Esophagus squamous epithelium (tissue), 5 donors: Measurements from ENCODE around the gene CDK18. TPM values are rescaled to one million over a fixed set of nuclear protein-coding genes. Genes with fewer than 3 reads are reported as not detected.

Experiments
- DNase-seq: peaks from one replicate; lab custom pipeline; 2025; lab: John Stamatoyannopoulos, UW
- H3K27ac ChIP-seq, 4 donors: fragments of 200-600 bp; sonication (generic); one replicate each; pipeline ENCODE4 v1.5.1; 2016 to 2019; ENCODE audit warnings: mild to moderate bottlenecking in 1 of 4
- H3K27me3 ChIP-seq, 4 donors: fragments of 200-600 bp; sonication (generic); 1 replicate in 3 of 4; 2 replicates in 1 of 4; pipeline versions ENCODE4 v1.5.1 to v1.6.0; 2017 to 2021; ENCODE audit warnings: antibody characterized with exemption in 1 of 4
- H3K36me3 ChIP-seq, 3 donors: fragments of 200-600 bp; sonication (generic); one replicate each; pipeline ENCODE4 v1.5.1; 2016 to 2019
- H3K4me1 ChIP-seq, 3 donors: fragments of 200-600 bp; sonication (generic); one replicate each; pipeline ENCODE4 v1.5.1; 2017 to 2019
- H3K4me3 ChIP-seq, 4 donors: fragments of 200-600 bp; sonication (generic); 1 replicate in 3 of 4; 2 replicates in 1 of 4; pipeline ENCODE4 v1.5.1; 2016 to 2019; ENCODE audit warnings: mild to moderate bottlenecking in 2 of 4, moderate library complexity in 1 of 4
- H3K9me3 ChIP-seq, 3 donors: fragments of 200-600 bp; sonication (generic); one replicate each; pipeline ENCODE4 v1.5.1; 2016 to 2019
- POLR2A ChIP-seq, 4 donors: fragments of 450-650 bp; IDR thresholded peaks; one replicate each; pipeline ENCODE4 v1.6.1; 2017; ENCODE audit warnings: antibody characterized with exemption in 4 of 4, mild to moderate bottlenecking in 4 of 4, moderate library complexity in 3 of 4
- WGBS, 2 donors: methylation state at CpG; one replicate each; pipeline ENCODE4 v1.1.5; 2018; 5-methylcytosine and 5-hydroxymethylcytosine counted together
- intact Hi-C: fragments of 100-400 bp; cut with DNase I; formaldehyde crosslinking; loops from one replicate; pipeline ENCODE4 v1.15.0; 2022
- total RNA-seq, 4 donors: library from RNA; depleted of rRNA; stranded (reverse); fragments of >200 nt; gene quantifications; one replicate each; pipeline ENCODE4 v1.1.0, GENCODE V29; 2016
- TF ChIP-seq, protein P1 (sequence below), 6 experiments: fragments of 450-650 bp in 4 of 6; fragments of 200-600 bp in 2 of 6; sonication (generic) in 2 of 6; IDR thresholded peaks; one replicate each; pipeline ENCODE4 v1.5.1; 2016 to 2019; ENCODE audit warnings: antibody characterized with exemption in 6 of 6, mild to moderate bottlenecking in 4 of 6, moderate library complexity in 4 of 6
- donor health status: DM: yes; HTN: yes; CAD: no.

The CDK18 gene
- total RNA-seq, 4 donors from 2014 or later: 2.5 to 10.7 (median 6.3) TPM

DNA sequence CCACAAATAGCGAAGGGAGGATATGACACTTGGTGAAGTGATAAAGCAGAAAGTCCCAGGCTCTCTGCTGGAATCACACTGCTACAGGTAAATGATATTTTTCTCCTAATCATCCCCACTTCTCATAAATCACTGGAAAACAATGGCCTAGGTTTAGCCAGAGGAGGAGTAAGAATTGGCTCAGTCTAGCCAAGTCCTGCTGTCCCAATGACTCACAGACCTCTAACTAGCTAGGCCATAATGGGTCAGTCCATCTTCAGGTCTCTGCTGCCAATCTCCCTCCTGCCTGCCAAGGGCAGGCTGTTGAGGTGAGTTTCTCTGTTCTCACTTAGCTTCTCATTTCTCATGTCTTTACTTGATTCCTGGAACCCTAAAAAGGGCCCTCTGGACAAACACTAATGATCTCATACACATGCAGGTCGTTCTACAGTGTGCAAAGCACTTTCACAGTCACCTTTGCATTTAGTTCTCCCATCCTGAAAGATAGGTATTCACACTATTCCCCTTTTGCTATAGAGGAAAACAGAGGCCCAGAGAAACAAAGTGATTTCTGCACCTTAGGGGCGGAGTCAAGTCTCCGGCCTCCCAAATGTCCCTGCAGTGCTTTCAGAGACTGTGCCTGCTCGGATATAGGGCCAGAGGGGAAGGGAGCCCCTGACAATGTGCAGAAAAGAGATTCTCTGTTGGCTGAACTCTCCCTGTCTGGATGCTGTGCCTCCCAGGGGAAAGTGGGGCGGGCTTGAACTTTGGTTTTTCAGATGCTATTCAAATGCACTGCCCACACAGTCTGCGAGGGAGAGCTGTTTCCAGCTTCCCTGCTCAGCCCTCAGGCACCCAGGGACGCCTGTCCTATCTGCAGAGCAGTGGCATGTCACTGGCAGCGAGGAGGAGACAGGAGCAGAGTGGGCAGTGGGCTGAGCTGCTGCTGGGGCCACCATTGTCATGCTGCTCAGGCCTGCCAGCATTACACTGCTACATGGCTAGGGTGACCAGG is 3.9 kb upstream of the CDK18 start:
- DNase-seq: no peak
- WGBS, 2 donors: 57 to 74% methylated on average over 6 of the region's 9 CpGs
- Histone ChIP-seq H3K4me1 (peaks cover 13 to 36% (median 14%) of the 10 kb centered on the region in 3 donors), H3K4me3 (no peak overlapping the region), H3K9me3 (no peaks in the 10 kb centered on the region), H3K36me3 (no peaks in the 10 kb centered on the region), H3K27me3 (peaks cover 0 to under 1% (median 0%) of the 10 kb centered on the region in 4 donors), H3K27ac (no peak overlapping the region)
- intact Hi-C loops: no loop called here
- no peak for TF ChIP-seq POLR2A (IDR thresholded peaks at IDR 0.05)

GRCh38 chr1:205502111-205502810 is 2.2 kb upstream of the CDK18 start:
- intact Hi-C loops: no loop called here
- Histone ChIP-seq H3K4me3 (no peak overlapping the region), H3K9me3 (no peaks in the 10 kb centered on the region), H3K27me3 (no peaks in the 10 kb centered on the region), H3K4me1 (peaks cover 19 to 46% (median 21%) of the 10 kb centered on the region in 3 donors), H3K27ac (no peak overlapping the region), H3K36me3 (no peaks in the 10 kb centered on the region)
- DNase-seq: no peak
- TF ChIP-seq POLR2A (IDR thresholded peaks at IDR 0.05): no peak
- TF ChIP-seq, protein P1, sequence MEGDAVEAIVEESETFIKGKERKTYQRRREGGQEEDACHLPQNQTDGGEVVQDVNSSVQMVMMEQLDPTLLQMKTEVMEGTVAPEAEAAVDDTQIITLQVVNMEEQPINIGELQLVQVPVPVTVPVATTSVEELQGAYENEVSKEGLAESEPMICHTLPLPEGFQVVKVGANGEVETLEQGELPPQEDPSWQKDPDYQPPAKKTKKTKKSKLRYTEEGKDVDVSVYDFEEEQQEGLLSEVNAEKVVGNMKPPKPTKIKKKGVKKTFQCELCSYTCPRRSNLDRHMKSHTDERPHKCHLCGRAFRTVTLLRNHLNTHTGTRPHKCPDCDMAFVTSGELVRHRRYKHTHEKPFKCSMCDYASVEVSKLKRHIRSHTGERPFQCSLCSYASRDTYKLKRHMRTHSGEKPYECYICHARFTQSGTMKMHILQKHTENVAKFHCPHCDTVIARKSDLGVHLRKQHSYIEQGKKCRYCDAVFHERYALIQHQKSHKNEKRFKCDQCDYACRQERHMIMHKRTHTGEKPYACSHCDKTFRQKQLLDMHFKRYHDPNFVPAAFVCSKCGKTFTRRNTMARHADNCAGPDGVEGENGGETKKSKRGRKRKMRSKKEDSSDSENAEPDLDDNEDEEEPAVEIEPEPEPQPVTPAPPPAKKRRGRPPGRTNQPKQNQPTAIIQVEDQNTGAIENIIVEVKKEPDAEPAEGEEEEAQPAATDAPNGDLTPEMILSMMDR (IDR thresholded peaks at IDR 0.05): no peak
- 73 to 77% methylated on average over 2 to 3 of the region's 3 CpGs for WGBS, 2 donors

- TF ChIP-seq, protein P1 (IDR thresholded peaks at IDR 0.05): no peak
- no peak for TF ChIP-seq POLR2A (IDR thresholded peaks at IDR 0.05)
- DNase-seq: no peak
- H3K4me1 ChIP-seq: peaks cover 19 to 46% (median 21%) of the 10 kb centered on the region in 3 donors
- H3K36me3 ChIP-seq: no peaks in the 10 kb centered on the region
- 78 to 81% methylated on average over 3 of the region's 3 CpGs for WGBS, 2 donors
- intact Hi-C loops: no loop called here
- no peak overlapping the region for H3K27ac ChIP-seq
- H3K4me3 ChIP-seq: no peak overlapping the region
- H3K27me3 ChIP-seq: no peaks in the 10 kb centered on the region
- no peaks in the 10 kb centered on the region for H3K9me3 ChIP-seq
Observed at GRCh38 chr1:205502992-205503391, 1.5 kb upstream of the CDK18 start.

- WGBS, 2 donors: 0 to 11% methylated on average over 4 to 9 of the region's 18 CpGs
- Histone ChIP-seq H3K4me3 (peak overlapping the region; percentile 62 to 88 (median 68)), H3K36me3 (no peaks in the 10 kb centered on the region), H3K9me3 (no peaks in the 10 kb centered on the region), H3K4me1 (peaks cover 19 to 45% (median 21%) of the 10 kb centered on the region in 3 donors), H3K27me3 (no peaks in the 10 kb centered on the region), H3K27ac (peak overlapping the region; percentile 65 to 78 (median 72))
- no peak for TF ChIP-seq POLR2A (IDR thresholded peaks at IDR 0.05)
- TF ChIP-seq, protein P1 (IDR thresholded peaks at IDR 0.05): peak in 1 of 6 experiments; percentile 7
- no peak for DNase-seq
- intact Hi-C loops: no loop called here
Observed at GRCh38 chr1:205505076-205505729, 734 bp downstream of the CDK18 start.

GRCh38 chr1:205505791-205506190 is 1.3 kb downstream of the CDK18 start:
- no peak for TF ChIP-seq POLR2A (IDR thresholded peaks at IDR 0.05)
- TF ChIP-seq, protein P1 (IDR thresholded peaks at IDR 0.05): no peak
- Histone ChIP-seq H3K9me3 (no peaks in the 10 kb centered on the region), H3K4me3 (peak overlapping the region; percentile 62 to 88 (median 68)), H3K27me3 (no peaks in the 10 kb centered on the region), H3K4me1 (peaks cover 17 to 45% (median 19%) of the 10 kb centered on the region in 3 donors), H3K36me3 (no peaks in the 10 kb centered on the region), H3K27ac (peak overlapping the region; percentile 65 to 78 (median 72))
- intact Hi-C loops: no loop called here
- 31 to 33% methylated on average over 6 to 13 of the region's 15 CpGs for WGBS, 2 donors
- DNase-seq: no peak
